ENCODE results near the gene SEMA3D. TPM values are rescaled to one million over a fixed set of nuclear protein-coding genes. Genes with fewer than 3 reads are reported as not detected.

SEMA3D gene
- polyA plus RNA-seq, 3 donors from 2014 or later, result not detected

GRCh38 chr7:85133560-85133959, 53.3 kb downstream of the SEMA3D start:
- Mint-ChIP-seq H3K36me3 (no peaks in the 10 kb centered on the region), H3K9me3 (peaks cover 0 to 14% (median 5%) of the 10 kb centered on the region in 6 donors), H3K4me1 (no peaks in the 10 kb centered on the region), H3K27ac (no peak overlapping the region), H3K27me3 (ENCODE audit: low read depth in 3 of 3) (no peaks in the 10 kb centered on the region), H3K4me3 (no peak overlapping the region)
- no peak for DNase-seq

GRCh38 chr7:85133006-85133405, 53.9 kb downstream of the SEMA3D start:
- Mint-ChIP-seq H3K36me3 (no peaks in the 10 kb centered on the region), H3K4me3 (no peak overlapping the region), H3K9me3 (peaks cover 0 to 14% (median 5%) of the 10 kb centered on the region in 6 donors), H3K27ac (no peak overlapping the region), H3K27me3 (ENCODE audit: low read depth in 3 of 3) (no peaks in the 10 kb centered on the region), H3K4me1 (no peaks in the 10 kb centered on the region)
- DNase-seq, result no peak

GRCh38 chr7:85130702-85131101, 56.2 kb downstream of the SEMA3D start:
- H3K4me3 Mint-ChIP-seq, result no peak overlapping the region
- H3K36me3 Mint-ChIP-seq, result no peaks in the 10 kb centered on the region
- H3K27me3 Mint-ChIP-seq (ENCODE audit: low read depth in 3 of 3), result no peaks in the 10 kb centered on the region
- peaks cover 0 to 14% (median 7%) of the 10 kb centered on the region in 6 donors for H3K9me3 Mint-ChIP-seq
- no peak overlapping the region for H3K27ac Mint-ChIP-seq
- DNase-seq, result no peak
- H3K4me1 Mint-ChIP-seq, result no peaks in the 10 kb centered on the region

- Mint-ChIP-seq H3K4me1 (no peaks in the 10 kb centered on the region), H3K4me3 (no peak overlapping the region), H3K27me3 (ENCODE audit: low read depth in 3 of 3) (no peaks in the 10 kb centered on the region), H3K9me3 (peaks cover 0 to 19% (median 9%) of the 10 kb centered on the region in 6 donors), H3K36me3 (no peaks in the 10 kb centered on the region), H3K27ac (no peak overlapping the region)
- no peak for DNase-seq
Measured at GRCh38 chr7:85126383-85126782, 60.5 kb downstream of the SEMA3D start.

GRCh38 chr7:85125651-85126131, 61.2 kb downstream of the SEMA3D start:
- Mint-ChIP-seq H3K4me1 (no peaks in the 10 kb centered on the region), H3K36me3 (no peaks in the 10 kb centered on the region)

GRCh38 chr7:85125176-85125575, 61.7 kb downstream of the SEMA3D start:
- H3K36me3 Mint-ChIP-seq, result no peaks in the 10 kb centered on the region
- no peaks in the 10 kb centered on the region for H3K4me1 Mint-ChIP-seq
- no peaks in the 10 kb centered on the region for H3K27me3 Mint-ChIP-seq (ENCODE audit: low read depth in 3 of 3)
- no peak for DNase-seq
- H3K4me3 Mint-ChIP-seq, result no peak overlapping the region
- no peak overlapping the region for H3K27ac Mint-ChIP-seq
- H3K9me3 Mint-ChIP-seq, result peaks cover 2 to 26% (median 9%) of the 10 kb centered on the region in 6 donors

More at GRCh38 chr7:85125651-85126131, 61.2 kb downstream of the SEMA3D start:
- no peak overlapping the region for H3K27ac Mint-ChIP-seq
- H3K4me3 Mint-ChIP-seq, result no peak overlapping the region
- no peak for DNase-seq
- no peaks in the 10 kb centered on the region for H3K27me3 Mint-ChIP-seq (ENCODE audit: low read depth in 3 of 3)
- peaks cover 2 to 26% (median 9%) of the 10 kb centered on the region in 6 donors for H3K9me3 Mint-ChIP-seq

GRCh38 chr7:85119934-85120333, 66.9 kb downstream of the SEMA3D start:
- H3K4me1 Mint-ChIP-seq, result no peaks in the 10 kb centered on the region
- no peak overlapping the region for H3K4me3 Mint-ChIP-seq
- peaks cover 0 to 42% (median 9%) of the 10 kb centered on the region in 6 donors for H3K9me3 Mint-ChIP-seq
- no peak for DNase-seq
- H3K36me3 Mint-ChIP-seq, result no peaks in the 10 kb centered on the region
- no peaks in the 10 kb centered on the region for H3K27me3 Mint-ChIP-seq (ENCODE audit: low read depth in 3 of 3)
- no peak overlapping the region for H3K27ac Mint-ChIP-seq

GRCh38 chr7:85115862-85116261, 71.0 kb downstream of the SEMA3D start:
- no peaks in the 10 kb centered on the region for H3K4me1 Mint-ChIP-seq
- H3K27ac Mint-ChIP-seq, result no peak overlapping the region
- H3K36me3 Mint-ChIP-seq, result no peaks in the 10 kb centered on the region
- H3K4me3 Mint-ChIP-seq, result no peak overlapping the region
- H3K9me3 Mint-ChIP-seq, result peaks cover 4 to 35% (median 12%) of the 10 kb centered on the region in 6 donors
- no peak for DNase-seq
- no peaks in the 10 kb centered on the region for H3K27me3 Mint-ChIP-seq (ENCODE audit: low read depth in 3 of 3)

- no peaks in the 10 kb centered on the region for H3K4me1 Mint-ChIP-seq
- H3K36me3 Mint-ChIP-seq, result no peaks in the 10 kb centered on the region
- DNase-seq, result no peak
- no peak overlapping the region for H3K27ac Mint-ChIP-seq
- H3K27me3 Mint-ChIP-seq (ENCODE audit: low read depth in 3 of 3), result no peaks in the 10 kb centered on the region
- no peak overlapping the region for H3K4me3 Mint-ChIP-seq
- H3K9me3 Mint-ChIP-seq, result peaks cover 4 to 43% (median 12%) of the 10 kb centered on the region in 6 donors
Measured at GRCh38 chr7:85115006-85115405, 71.8 kb downstream of the SEMA3D start.

- Mint-ChIP-seq H3K27ac (no peak overlapping the region), H3K4me3 (no peak overlapping the region), H3K27me3 (ENCODE audit: low read depth in 3 of 3) (no peaks in the 10 kb centered on the region), H3K36me3 (no peaks in the 10 kb centered on the region), H3K4me1 (no peaks in the 10 kb centered on the region), H3K9me3 (peaks cover 4 to 39% (median 13%) of the 10 kb centered on the region in 6 donors)
- DNase-seq, result no peak
Measured at GRCh38 chr7:85114342-85114741, 72.5 kb downstream of the SEMA3D start.

GRCh38 chr7:85111761-85112160, 75.1 kb downstream of the SEMA3D start:
- Mint-ChIP-seq H3K4me3 (no peak overlapping the region), H3K27me3 (ENCODE audit: low read depth in 3 of 3) (no peaks in the 10 kb centered on the region), H3K4me1 (no peaks in the 10 kb centered on the region), H3K36me3 (no peaks in the 10 kb centered on the region), H3K9me3 (peaks cover 4 to 44% (median 16%) of the 10 kb centered on the region in 6 donors), H3K27ac (no peak overlapping the region)
- no peak for DNase-seq

- Mint-ChIP-seq H3K36me3 (no peaks in the 10 kb centered on the region), H3K4me3 (no peak overlapping the region), H3K4me1 (no peaks in the 10 kb centered on the region), H3K27ac (no peak overlapping the region), H3K27me3 (ENCODE audit: low read depth in 3 of 3) (no peaks in the 10 kb centered on the region), H3K9me3 (peaks cover 7 to 63% (median 23%) of the 10 kb centered on the region in 6 donors)
- DNase-seq, result no peak
Measured at GRCh38 chr7:85106719-85107118, 80.1 kb downstream of the SEMA3D start.

GRCh38 chr7:85104432-85105205, 82.2 kb downstream of the SEMA3D start:
- DNase-seq, result no peak
- Mint-ChIP-seq H3K4me1 (no peaks in the 10 kb centered on the region), H3K4me3 (no peak overlapping the region), H3K36me3 (no peaks in the 10 kb centered on the region), H3K27me3 (ENCODE audit: low read depth in 3 of 3) (no peaks in the 10 kb centered on the region), H3K9me3 (peaks cover 4 to 70% (median 19%) of the 10 kb centered on the region in 6 donors), H3K27ac (no peak overlapping the region)

- Mint-ChIP-seq H3K36me3 (no peaks in the 10 kb centered on the region), H3K4me3 (no peak overlapping the region), H3K27ac (no peak overlapping the region), H3K27me3 (ENCODE audit: low read depth in 3 of 3) (no peaks in the 10 kb centered on the region), H3K4me1 (no peaks in the 10 kb centered on the region), H3K9me3 (peaks cover 4 to 68% (median 19%) of the 10 kb centered on the region in 6 donors)
- DNase-seq, result no peak
Measured at GRCh38 chr7:85103962-85104361, 82.9 kb downstream of the SEMA3D start.

- Mint-ChIP-seq H3K9me3 (peaks cover 4 to 67% (median 18%) of the 10 kb centered on the region in 6 donors), H3K4me3 (no peak overlapping the region), H3K36me3 (no peaks in the 10 kb centered on the region), H3K4me1 (no peaks in the 10 kb centered on the region), H3K27me3 (ENCODE audit: low read depth in 3 of 3) (no peaks in the 10 kb centered on the region), H3K27ac (no peak overlapping the region)
- no peak for DNase-seq
Measured at GRCh38 chr7:85103357-85103756, 83.5 kb downstream of the SEMA3D start.

Measured in immature natural killer cell (primary cell).